Loucy (cell line): ENCODE measurements around the gene VAV3.

Source experiments
- CTCF ChIP-seq: fragments of 200-600 bp; sonication (generic); conservative IDR thresholded peaks from 2 replicates; pipeline ENCODE4 v1.5.1; 2014; ENCODE audit warnings: mild to moderate bottlenecking, antibody characterized with exemption, low read length
- EZH2phosphoT487 ChIP-seq: fragments of 200-600 bp; IDR thresholded peaks from 2 replicates; pipeline ENCODE4 v1.6.1; 2018; ENCODE audit warnings: antibody characterized with exemption, mild to moderate bottlenecking, moderate library complexity, borderline replicate concordance

- TF ChIP-seq CTCF (no peak), EZH2phosphoT487 (no peak)
Observed at GRCh38 chr1:107941123-107941522, 23.9 kb downstream of the VAV3 start.
